ENCODE measurements around the gene IGF2BP3. TPM values are rescaled to one million over a fixed set of nuclear protein-coding genes. Genes with fewer than 3 reads are reported as not detected.

IGF2BP3 gene
- total RNA-seq, 3 donors from 2014 or later: 0.32 to 0.86 (median 0.43) TPM

DNA sequence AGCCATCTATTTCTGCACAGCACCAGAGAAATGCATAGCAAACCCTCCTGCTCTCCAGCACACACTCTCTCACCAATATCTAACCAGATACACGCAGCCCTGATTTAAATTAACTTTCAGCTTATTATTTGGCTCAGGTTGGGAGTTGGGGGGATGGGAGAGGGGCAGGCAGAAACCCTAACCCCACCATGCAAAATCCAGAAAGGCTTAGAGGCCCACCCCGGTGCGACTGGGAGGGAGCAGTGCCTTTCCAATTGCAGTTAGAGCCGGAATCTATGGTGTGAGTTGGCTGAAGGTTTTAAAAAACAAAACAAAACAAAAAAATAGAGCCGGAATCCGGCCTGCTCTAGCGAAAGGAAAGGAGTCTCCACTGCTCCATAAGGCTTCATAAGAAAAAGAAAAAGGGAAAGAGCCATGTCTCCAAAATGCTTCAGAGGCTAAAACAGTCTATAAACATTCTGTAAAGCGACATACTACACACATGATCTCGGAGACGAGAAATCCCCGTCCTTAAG is 2.9 kb downstream of the IGF2BP3 start:
- peaks cover 29% of the 10 kb centered on the region for H3K4me1 Mint-ChIP-seq (ENCODE audit: low read depth)
- H3K4me3 Mint-ChIP-seq: peak overlapping the region; percentile 31
- ATAC-seq (no peak), DNase-seq (no peak)
- H3K27me3 Mint-ChIP-seq (ENCODE audit: low read depth): peaks cover 65% of the 10 kb centered on the region
- no peaks in the 10 kb centered on the region for H3K36me3 Mint-ChIP-seq (ENCODE audit: insufficient read depth)
- H3K9me3 Mint-ChIP-seq: no peaks in the 10 kb centered on the region

DNA sequence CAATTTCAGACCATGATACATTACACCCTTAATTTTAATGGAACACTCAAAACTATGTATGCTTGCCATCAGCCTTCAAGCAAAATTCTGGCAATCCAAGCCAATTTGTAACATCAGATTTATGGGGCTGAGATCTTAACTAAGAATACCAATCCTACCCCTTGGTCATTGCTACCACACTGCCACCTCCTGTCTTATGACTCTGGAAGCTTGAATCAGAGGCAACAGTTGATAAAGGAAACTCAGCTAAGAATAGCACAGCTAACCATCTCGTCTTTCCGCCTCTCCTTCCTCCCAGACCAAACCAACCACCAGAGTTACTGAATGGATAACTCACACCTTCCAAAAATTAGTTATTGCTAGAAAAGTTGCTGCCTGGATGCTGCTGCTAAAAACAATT is 7.4 kb downstream of the IGF2BP3 start:
- peak; percentile 39 to 46 for ATAC-seq
- Mint-ChIP-seq H3K9me3 (no peaks in the 10 kb centered on the region), H3K4me3 (no peak overlapping the region), H3K4me1 (ENCODE audit: low read depth) (peaks cover 5% of the 10 kb centered on the region), H3K27me3 (ENCODE audit: low read depth) (peaks cover 67% of the 10 kb centered on the region), H3K36me3 (ENCODE audit: insufficient read depth) (no peaks in the 10 kb centered on the region)
- no peak for DNase-seq

DNA sequence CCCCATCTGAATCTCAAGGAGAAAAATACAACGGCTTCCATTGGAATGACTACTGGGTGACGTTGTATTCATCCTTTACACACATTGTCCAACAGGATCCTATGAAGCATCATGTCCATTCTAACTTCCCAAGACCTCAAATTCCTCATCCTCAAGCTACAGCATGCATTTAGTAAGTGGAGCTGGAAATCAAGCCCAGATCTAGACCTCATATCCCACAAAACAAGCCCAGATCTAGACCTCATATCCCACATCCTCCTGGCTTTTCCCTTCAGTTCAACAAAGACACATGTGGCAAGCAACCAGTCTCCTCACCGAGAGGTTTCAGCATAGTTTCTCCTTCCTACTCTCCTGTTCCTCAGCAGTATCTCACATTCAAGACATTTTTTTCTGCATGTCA is 12.2 kb downstream of the IGF2BP3 start:
- Mint-ChIP-seq H3K9me3 (no peaks in the 10 kb centered on the region), H3K4me3 (no peak overlapping the region), H3K4me1 (ENCODE audit: low read depth) (no peaks in the 10 kb centered on the region), H3K27me3 (ENCODE audit: low read depth) (peaks cover 69% of the 10 kb centered on the region), H3K36me3 (ENCODE audit: insufficient read depth) (no peaks in the 10 kb centered on the region)
- no peak for ATAC-seq
- no peak for DNase-seq

DNA sequence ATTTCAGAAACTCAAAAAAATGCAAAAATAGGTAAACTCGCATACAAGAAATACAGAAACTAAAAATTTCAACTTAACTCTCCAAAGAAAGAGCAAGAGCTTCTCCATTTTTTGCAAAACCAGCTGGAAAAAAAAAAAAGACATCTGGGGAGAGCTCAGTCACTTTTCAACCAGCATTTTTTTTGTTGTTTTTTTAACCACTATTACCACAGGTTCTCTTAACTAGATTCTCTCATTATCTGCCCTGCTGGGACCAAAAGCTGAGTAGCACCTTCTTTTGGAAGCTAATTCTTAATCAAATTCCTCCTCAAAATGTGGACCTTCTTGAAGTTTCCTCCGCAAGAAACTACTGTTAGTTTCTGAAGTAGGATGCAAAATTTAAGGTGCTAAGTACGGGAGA is 14.2 kb downstream of the IGF2BP3 start:
- Mint-ChIP-seq H3K9me3 (no peaks in the 10 kb centered on the region), H3K4me1 (ENCODE audit: low read depth) (no peaks in the 10 kb centered on the region), H3K36me3 (ENCODE audit: insufficient read depth) (no peaks in the 10 kb centered on the region), H3K4me3 (no peak overlapping the region), H3K27me3 (ENCODE audit: low read depth) (peaks cover 58% of the 10 kb centered on the region)
- DNase-seq (no peak), ATAC-seq (no peak)

DNA sequence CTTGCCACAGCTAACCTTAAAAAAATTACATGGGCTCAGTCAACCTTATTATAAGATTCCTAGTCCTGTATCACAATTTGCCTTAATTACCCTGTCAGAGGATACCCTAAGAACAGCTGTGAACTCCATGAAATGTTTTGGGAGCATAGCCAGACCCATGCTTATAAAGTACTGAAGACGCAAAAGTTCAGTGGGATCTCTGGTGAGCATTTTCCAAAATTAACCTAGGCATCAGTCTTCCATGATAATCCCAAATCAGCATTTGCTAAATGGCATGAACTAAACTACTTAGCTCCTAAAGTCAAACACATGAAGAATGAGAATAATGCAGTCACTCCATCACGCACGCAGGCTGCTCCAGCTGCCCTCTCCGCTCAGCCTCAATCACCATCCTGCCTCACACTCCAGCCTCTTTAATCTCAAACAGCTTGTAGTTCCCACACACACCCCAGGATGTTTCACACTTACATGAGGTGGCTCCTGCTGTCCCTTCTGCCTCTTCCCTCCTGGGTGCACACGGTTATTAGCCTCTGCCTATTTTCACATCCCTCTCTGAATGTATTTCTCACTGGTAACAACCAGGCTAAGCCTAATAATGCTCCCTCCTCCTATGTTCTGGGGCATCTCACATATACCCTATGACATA is 15.3 kb downstream of the IGF2BP3 start:
- H3K27me3 Mint-ChIP-seq (ENCODE audit: low read depth): peaks cover 50% of the 10 kb centered on the region
- H3K9me3 Mint-ChIP-seq: no peaks in the 10 kb centered on the region
- DNase-seq (no peak), ATAC-seq (no peak)
- H3K36me3 Mint-ChIP-seq (ENCODE audit: insufficient read depth): no peaks in the 10 kb centered on the region
- no peaks in the 10 kb centered on the region for H3K4me1 Mint-ChIP-seq (ENCODE audit: low read depth)
- no peak overlapping the region for H3K4me3 Mint-ChIP-seq

DNA sequence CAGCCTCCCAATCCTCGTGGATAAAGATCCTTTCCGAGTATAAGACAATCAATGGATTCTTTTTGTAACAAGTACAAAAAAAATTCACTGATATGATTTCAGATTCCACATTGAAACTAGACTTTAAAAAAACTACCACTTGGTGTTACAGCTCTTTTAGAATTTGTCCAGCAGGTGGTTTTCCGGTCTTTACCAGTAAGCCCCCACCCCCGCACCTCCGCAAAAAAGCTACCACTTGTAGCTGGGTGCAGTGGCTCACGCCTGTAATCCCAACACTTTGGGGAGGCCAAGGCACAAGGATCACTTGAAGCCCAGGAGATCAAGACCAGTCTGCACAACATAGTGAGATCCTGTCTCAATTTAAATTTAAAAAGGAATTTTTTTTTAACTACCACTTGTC is 19.8 kb downstream of the IGF2BP3 start:
- DNase-seq (no peak), ATAC-seq (no peak)
- no peaks in the 10 kb centered on the region for H3K9me3 Mint-ChIP-seq
- H3K4me3 Mint-ChIP-seq: no peak overlapping the region
- H3K4me1 Mint-ChIP-seq (ENCODE audit: low read depth): no peaks in the 10 kb centered on the region
- no peaks in the 10 kb centered on the region for H3K36me3 Mint-ChIP-seq (ENCODE audit: insufficient read depth)
- H3K27me3 Mint-ChIP-seq (ENCODE audit: low read depth): peaks cover 37% of the 10 kb centered on the region

DNA sequence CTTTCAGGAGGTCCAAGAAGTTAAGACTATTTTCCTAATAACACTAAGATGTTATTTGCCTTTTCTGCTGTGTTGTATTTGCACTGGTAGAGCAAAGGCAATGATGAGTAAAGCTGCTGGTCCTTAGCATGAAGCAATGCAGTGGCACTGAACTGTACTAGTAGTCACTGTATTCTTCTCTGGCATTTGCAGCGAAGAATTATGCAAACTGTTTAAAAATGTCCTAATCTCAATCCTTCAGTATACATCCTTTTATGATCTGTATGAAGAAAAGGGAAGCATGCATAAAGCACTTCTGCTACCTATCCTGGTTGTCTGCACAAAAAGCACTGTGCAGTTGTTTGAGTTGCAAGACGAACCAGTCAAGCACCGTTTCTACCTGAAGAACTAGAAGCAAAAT is 20.4 kb downstream of the IGF2BP3 start:
- H3K27me3 Mint-ChIP-seq (ENCODE audit: low read depth): peaks cover 32% of the 10 kb centered on the region
- peaks cover 2% of the 10 kb centered on the region for H3K4me1 Mint-ChIP-seq (ENCODE audit: low read depth)
- no peak for ATAC-seq
- DNase-seq: no peak
- H3K4me3 Mint-ChIP-seq: no peak overlapping the region
- H3K36me3 Mint-ChIP-seq (ENCODE audit: insufficient read depth): no peaks in the 10 kb centered on the region
- no peaks in the 10 kb centered on the region for H3K9me3 Mint-ChIP-seq

DNA sequence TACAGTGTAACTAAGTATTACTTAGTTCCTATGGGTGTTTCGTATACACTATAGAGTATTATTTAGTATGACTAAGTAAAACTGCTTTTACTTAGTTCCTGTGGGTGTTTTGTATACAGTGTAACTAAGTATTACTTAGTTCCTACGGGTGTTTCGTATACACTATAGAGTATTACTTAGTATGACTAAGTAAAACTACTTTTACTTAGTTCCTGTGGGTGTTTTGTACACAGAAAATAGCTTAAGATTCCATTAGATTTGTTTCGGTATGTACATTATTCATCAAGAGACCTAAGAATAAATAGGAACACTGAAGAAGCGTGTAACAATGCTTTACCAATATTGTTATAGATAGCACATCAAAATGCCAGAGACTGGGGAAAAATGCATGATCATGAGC is 25.0 kb downstream of the IGF2BP3 start:
- H3K4me3 Mint-ChIP-seq: no peak overlapping the region
- ATAC-seq (peak in 1 of 2 donors; percentile 23), DNase-seq (no peak)
- H3K4me1 Mint-ChIP-seq (ENCODE audit: low read depth): peaks cover 2% of the 10 kb centered on the region
- H3K9me3 Mint-ChIP-seq: no peaks in the 10 kb centered on the region
- no peaks in the 10 kb centered on the region for H3K36me3 Mint-ChIP-seq (ENCODE audit: insufficient read depth)
- H3K27me3 Mint-ChIP-seq (ENCODE audit: low read depth): peaks cover 18% of the 10 kb centered on the region

DNA sequence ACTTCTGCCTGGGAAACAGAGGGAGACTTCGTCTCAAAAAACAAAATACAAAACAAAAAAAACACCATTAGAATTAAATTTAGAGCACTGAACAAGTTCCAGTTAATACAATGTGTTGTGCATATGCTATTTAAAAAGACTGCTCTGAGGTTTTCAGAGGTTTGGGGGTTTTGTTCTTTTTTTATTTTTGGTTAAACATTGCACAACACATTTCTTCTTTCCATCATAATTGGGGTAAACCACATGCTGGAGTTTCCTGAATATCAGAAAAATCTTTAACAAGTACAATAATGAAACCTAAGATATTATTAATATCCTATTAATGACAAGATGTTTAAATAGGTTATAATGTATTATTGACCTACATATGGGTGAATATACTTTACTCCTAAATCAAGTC is 26.3 kb downstream of the IGF2BP3 start:
- no peaks in the 10 kb centered on the region for H3K9me3 Mint-ChIP-seq
- peaks cover 21% of the 10 kb centered on the region for H3K27me3 Mint-ChIP-seq (ENCODE audit: low read depth)
- ATAC-seq: no peak
- DNase-seq: no peak
- no peak overlapping the region for H3K4me3 Mint-ChIP-seq
- H3K4me1 Mint-ChIP-seq (ENCODE audit: low read depth): peaks cover 2% of the 10 kb centered on the region
- H3K36me3 Mint-ChIP-seq (ENCODE audit: insufficient read depth): no peaks in the 10 kb centered on the region

DNA sequence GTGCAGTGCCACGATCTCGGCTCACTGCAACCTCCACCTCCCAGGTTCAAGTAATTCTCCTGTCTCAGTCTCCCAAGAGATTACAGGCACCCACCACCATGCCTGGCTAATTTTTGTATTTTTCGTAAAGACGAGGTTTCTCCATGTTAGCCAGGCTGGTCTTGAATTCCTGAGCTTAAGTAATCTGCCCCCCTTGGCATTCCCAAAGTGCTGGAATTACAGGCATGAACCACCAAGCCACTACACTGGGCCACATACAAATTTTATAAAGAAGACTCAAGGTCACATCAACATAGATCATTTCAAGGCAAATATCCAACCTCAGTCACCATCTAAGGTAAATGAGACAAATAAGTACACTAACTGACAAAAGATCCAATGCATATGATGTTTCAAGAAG is 32.1 kb downstream of the IGF2BP3 start:
- H3K9me3 Mint-ChIP-seq: no peaks in the 10 kb centered on the region
- H3K4me1 Mint-ChIP-seq (ENCODE audit: low read depth): no peaks in the 10 kb centered on the region
- no peaks in the 10 kb centered on the region for H3K36me3 Mint-ChIP-seq (ENCODE audit: insufficient read depth)

DNA sequence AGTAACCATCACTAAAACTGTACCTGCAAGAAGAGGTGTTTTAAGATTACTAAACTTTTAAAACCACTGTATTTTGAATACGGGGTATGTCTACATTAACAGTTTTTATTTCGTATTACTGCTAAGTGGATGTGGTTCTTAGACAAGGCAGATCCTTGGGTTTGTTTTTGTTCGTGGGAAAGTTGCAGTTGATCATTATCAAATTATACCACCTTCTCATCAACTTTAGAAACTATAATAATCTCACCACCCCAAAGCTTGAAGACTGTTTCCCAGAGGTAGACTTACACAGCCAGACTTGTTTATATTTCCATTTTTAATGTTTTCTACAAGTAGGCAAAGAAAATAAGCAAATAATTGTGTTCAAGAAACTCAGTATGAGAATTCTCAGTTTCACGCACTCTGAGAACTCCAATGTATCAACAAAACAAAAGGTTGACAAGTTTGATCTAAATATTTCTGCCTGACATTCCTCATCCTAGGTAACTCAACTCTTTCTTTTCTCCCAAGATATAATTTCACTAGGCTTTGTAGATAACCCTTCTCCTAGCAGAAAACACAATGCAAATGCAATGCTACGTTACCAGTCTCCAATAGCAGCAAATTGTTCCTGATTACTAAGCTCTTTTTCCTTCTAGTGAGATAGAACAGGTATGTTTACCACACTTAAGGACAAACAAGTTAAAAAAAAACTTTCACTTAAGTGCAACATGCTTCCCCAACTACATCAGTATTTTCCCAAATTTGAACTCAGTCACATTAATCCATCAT is 36.0 kb downstream of the IGF2BP3 start:
- peaks cover 1% of the 10 kb centered on the region for H3K4me1 Mint-ChIP-seq (ENCODE audit: low read depth)
- peaks cover 30% of the 10 kb centered on the region for H3K27me3 Mint-ChIP-seq (ENCODE audit: low read depth)
- ATAC-seq: no peak
- no peaks in the 10 kb centered on the region for H3K9me3 Mint-ChIP-seq
- no peak for DNase-seq
- no peak overlapping the region for H3K4me3 Mint-ChIP-seq
- no peaks in the 10 kb centered on the region for H3K36me3 Mint-ChIP-seq (ENCODE audit: insufficient read depth)

More for the DNA sequence above, 32.1 kb downstream of the IGF2BP3 start:
- no peak overlapping the region for H3K4me3 Mint-ChIP-seq
- DNase-seq: no peak
- H3K27me3 Mint-ChIP-seq (ENCODE audit: low read depth): peaks cover 11% of the 10 kb centered on the region
- ATAC-seq: no peak

DNA sequence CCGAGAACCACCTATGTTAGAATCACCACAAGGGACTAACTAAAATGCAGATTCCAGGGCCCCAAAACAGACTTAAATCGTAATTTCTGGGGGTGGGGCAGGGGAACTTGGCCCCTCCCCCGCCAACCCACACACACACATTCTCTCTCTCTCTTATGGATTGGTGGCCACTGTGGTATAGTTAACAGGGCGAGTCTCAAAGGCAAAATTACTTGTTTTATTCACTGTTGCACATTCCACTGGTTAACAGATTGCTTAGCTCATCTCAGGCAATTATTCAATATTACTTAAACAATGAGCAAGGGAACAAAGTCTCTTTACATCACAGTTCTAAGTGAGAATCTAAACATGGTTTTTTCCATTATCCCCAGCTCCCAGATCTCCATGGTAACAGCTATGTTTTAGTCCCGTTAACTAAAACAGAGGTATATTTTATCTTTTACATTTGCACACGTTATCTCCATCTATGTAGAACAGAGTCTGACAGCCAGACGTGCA is 38.5 kb downstream of the IGF2BP3 start:
- Mint-ChIP-seq H3K9me3 (no peaks in the 10 kb centered on the region), H3K4me1 (ENCODE audit: low read depth) (peaks cover 1% of the 10 kb centered on the region), H3K36me3 (ENCODE audit: insufficient read depth) (no peaks in the 10 kb centered on the region), H3K27me3 (ENCODE audit: low read depth) (peaks cover 35% of the 10 kb centered on the region), H3K4me3 (no peak overlapping the region)
- ATAC-seq (no peak), DNase-seq (no peak)

DNA sequence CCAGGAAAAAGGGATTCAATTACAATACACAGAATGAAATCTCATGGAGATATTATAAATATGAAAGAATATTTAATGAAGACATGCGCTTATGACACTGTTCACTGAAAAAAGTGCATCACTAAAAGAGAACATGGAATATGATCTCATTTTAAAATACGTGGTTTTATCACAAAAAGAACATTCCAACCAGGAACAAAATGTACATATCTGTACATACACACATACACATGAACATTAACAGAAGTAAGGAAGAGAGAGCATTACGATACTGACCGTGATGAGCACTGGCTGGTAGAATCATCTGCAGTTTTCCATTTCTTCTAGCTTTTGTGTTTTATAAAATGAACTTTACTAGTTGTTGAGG is 39.4 kb downstream of the IGF2BP3 start:
- no peak overlapping the region for H3K4me3 Mint-ChIP-seq
- DNase-seq (no peak), ATAC-seq (no peak)
- H3K36me3 Mint-ChIP-seq (ENCODE audit: insufficient read depth): no peaks in the 10 kb centered on the region
- no peaks in the 10 kb centered on the region for H3K9me3 Mint-ChIP-seq
- peaks cover 35% of the 10 kb centered on the region for H3K27me3 Mint-ChIP-seq (ENCODE audit: low read depth)
- peaks cover 1% of the 10 kb centered on the region for H3K4me1 Mint-ChIP-seq (ENCODE audit: low read depth)

DNA sequence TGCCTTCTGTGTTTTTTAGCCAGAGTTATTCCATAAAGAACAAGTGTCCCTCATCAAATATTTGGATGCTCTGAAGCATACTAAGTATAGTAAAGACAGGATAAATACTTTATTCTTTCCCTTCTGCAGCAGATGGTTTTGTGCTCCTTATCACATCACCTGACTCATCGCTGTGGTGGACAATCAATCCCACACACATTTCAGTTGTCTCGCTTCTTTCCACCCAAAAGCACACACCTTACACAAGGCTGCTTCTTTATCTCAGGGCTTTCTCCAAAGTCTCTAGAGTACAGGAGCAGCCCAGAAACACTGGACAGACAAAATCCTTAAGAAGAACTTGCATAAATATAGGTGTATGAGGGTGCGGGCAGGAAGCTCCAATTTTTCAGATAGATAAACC is 43.4 kb downstream of the IGF2BP3 start:
- no peaks in the 10 kb centered on the region for H3K9me3 Mint-ChIP-seq
- H3K27me3 Mint-ChIP-seq (ENCODE audit: low read depth): peaks cover 34% of the 10 kb centered on the region
- ATAC-seq (no peak), DNase-seq (no peak)
- no peaks in the 10 kb centered on the region for H3K36me3 Mint-ChIP-seq (ENCODE audit: insufficient read depth)
- H3K4me1 Mint-ChIP-seq (ENCODE audit: low read depth): peaks cover 1% of the 10 kb centered on the region
- no peak overlapping the region for H3K4me3 Mint-ChIP-seq

DNA sequence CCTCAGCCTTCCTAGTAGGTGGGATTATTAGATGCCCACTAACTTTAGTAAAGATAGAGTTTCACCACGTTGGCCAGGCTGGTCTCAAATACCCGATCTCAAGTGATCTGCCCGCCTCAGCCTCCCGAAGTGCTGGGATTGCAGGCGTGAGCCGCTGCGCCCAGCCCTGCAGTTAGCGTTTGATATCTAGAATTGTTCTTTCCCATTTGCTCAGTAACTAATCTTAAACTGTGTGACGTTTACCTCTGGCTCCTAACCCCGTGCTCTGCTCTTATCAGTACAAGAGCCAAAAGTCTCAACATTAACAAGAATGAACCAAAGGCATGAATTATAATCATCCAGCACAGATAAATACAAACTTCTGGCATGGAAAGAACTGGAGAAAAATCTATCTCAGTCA is 47.4 kb downstream of the IGF2BP3 start:
- Mint-ChIP-seq H3K9me3 (no peaks in the 10 kb centered on the region), H3K27me3 (ENCODE audit: low read depth) (peaks cover 13% of the 10 kb centered on the region), H3K4me3 (no peak overlapping the region), H3K4me1 (ENCODE audit: low read depth) (peaks cover under 1% of the 10 kb centered on the region), H3K36me3 (ENCODE audit: insufficient read depth) (no peaks in the 10 kb centered on the region)
- DNase-seq: no peak
- no peak for ATAC-seq

All from activated T-cell treated with anti-CD3 and anti-CD28 coated beads, Interleukin-2, amount 50 U/mL, for 4 hours (primary cell).